ENCODE measurements around the gene IER5.
"Not testable (repeated sequence)": the region's sequence is repeated elsewhere in the genome, so short reads cannot be mapped to it uniquely, and the experiment has no call there.

Gene IER5

DNA sequence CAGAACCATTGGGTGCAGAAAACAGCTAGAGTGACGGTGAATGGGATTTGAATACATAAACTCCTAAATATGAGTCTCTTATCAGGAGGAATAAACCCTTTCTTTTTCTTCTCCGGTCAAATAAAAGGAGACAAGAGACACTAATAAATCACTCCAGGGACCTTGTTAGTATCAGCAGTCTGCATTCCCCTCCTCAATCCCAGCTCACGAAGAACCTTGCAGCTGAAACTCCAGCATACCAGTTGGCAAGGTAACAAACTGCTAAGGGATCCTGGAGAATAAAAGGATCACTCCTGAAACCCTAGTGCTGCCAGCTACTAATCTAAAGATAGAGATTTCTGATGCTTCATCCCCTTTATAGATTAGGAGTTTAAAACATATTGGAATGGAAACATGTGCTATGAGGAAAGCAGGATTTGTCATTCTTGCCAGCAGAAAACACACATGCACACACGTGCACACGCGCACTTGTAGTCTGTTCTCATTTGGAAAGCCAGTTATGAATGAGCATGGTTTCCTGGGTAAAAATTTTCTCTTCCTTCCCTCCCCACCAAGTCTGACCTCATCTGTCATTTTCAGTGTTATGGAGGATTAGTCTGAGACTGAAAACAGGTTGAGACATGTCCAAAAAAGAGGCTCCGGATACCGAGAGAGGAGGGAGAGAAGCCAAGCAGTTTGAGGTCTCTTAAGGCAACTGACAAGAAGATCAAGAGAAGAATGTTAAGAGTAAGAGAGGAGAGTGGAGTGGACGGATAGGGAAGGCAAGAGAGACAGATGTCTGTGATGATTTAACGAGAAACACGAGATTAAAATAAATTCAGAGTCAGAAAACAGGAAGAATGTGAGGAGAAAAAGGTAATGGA is 10.9 kb downstream of the IER5 start:
- DNase-seq: peak; percentile 52

DNA sequence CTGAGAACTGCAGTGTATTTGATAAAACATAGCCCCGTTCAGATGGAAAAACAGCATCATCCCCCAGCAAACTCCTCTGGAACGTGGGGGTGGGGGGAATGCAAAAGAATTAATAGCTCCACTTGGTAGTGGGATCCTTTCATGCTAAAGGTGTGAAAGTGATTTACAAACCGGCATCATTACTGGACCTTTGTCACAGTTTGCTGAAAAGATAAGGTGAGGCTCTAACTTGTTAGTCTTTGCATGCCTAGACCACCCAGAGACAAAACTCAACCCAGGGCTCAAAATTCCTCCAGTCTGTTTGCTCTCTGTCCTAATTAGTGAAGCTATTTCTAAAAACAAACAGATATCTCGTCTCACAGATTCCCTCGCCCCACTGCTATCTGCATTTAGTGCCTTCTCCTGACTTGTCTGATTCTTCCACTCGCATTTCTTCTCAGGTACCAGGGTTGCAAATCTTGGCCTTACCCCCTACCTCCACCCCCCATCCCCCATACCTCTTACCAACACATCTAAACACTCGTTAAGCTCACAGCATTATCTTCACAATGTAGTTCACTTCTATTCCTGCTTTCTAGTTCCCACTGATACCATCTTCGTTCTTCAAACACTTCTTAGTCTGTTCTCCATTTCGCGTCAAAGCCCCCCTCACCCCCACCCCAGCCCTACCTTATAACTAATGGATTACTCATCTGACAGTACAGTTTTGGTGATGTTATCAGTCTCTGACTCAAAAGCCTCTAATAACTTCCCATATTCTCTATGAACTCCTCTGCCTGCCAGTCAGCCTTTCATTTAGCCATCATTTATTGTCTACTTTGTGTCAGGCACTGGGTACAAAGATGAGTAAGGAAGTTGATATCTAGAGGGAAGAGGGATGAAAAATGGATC is 11.8 kb downstream of the IER5 start:
- DNase-seq: peak; percentile 37

DNA sequence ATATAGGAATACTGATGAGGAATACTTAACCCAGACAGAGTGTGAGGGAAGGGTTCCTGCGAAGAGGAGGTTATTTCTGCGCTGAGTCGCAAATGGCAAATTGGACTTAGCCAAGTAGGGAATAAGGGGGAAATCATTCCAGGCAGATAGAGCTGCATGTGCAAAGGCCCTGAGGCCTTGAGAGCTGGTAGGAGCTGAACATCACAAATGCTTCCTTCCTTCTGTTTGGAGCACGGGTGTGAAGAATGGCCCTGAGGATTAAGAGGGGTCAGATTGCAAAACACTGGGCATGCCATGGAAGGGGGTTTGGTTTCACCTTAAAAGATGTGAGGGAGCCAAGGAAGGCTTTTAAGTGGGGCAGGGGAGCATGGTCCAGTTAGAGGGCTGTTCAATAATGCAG is 12.4 kb downstream of the IER5 start:
- DNase-seq: no peak

DNA sequence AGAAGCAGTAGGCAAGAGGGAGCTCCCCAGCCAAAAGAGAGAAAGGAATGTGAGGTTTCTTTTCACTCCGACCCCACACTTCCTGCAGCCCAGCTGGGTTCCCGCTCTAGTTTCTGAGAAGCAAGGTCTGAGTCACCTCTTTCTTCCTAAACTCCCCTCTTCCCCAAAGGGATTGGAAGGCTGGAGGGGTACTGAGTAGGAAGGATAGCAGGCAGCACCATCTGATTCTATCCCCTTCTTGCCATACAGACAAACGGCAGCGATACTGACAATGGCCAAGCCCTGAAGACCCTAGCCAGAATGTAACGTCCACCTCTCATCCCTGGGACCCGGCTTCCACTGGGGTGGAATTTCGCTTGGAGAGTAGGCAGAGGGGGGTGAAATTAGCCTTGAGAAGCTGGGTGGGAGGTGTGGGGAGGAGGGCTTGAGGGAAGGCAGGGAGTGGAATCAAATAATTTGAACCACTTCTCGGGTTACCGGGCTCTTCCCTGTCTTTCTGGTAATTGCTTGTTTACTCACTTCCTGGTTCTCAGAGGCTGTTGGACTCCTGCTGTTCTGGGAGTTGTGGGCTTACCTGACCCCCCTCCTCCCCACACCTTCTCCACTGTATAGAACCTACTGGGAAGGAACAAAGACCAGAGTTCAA is 13.2 kb downstream of the IER5 start:
- no peak for DNase-seq

DNA sequence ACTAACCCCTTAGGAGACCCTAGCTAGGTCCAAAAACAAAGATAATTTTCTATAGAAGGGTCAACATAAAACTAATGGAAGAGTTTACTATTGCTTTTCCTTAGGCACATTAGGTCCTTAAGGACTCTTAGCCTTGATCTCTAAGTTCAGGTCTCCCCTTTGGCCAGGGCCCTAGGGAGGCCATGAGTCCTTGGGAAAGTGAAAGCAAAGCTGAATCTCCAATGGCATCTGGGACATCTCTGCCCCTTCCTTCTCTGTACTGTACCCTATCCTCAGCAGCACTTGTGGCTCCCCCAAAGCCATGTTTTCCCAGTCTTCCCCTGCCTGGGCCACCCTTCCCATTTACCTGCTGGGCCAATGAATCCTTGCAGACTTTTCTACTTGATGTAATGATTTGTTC is 14.3 kb downstream of the IER5 start:
- no peak for DNase-seq

DNA sequence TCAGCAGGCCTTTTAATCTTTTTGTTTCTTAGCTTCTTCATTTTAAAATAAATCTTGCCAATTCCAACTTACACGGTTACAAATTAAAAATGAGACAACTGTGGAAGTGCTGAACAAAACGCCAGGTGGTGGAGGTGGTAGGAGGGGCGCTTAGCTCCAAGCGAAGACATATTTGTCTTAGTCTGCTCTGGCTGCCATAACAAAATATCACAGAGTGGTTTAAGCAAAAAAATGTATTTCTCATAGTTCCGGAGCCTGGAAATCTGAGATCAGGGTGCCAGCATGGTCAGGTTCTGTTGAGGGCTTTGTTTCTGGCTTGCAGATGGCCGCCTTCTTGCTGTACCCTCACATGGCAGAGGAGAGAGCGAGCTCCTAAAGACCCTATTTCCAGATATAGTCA is 14.9 kb downstream of the IER5 start:
- no peak for DNase-seq

DNA sequence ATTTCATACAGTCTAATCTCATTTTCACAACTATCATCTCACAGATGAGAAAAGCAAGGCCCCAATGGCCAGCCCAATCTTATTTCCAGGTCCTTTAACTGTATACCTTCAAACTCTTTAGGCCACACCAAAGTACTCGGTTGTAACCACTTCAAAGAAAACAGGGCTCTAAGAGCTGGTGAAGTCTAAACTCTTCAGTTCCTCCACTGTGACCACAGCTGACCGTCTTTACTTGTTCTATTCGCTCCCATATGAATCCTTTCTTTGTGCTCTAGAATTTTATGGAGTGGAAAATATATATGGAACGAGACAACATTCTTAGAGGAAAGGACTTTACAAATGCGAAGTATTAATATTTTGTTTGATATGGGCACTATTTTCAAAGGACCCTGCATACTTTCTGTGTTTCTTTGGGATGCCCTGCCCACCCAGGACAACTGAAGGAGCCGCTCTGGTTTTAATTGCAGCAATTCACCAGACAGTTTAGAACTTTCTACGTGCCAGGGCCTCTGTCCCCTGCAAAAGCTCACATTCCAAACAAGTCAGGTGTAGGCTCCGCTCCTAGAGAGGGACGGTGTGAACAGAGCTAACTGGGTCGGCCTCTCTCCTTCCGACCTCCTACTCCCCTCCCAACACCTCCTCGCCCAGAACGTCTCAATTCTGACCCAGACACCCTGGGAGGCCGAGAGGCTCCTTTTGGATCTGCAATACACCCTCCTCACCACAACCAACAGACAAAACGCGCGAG is 15.7 kb downstream of the IER5 start:
- DNase-seq: no peak

DNA sequence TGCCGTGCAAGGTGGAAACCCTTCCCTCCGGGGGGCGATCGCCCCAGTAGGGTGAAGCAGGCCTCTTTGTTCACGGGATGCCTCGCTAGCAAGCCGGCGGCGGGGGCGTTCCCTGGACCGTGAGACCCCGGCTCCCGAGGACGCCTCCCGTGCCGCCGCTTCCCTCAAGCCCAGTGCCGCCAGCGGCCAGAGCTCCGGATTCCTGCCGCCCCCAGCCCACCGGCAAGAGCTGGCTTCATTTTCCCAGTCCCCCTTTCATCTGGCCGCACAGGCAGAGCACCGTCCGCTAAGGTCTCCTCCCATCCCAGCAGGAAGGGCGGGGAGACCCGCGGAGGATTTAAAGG is 16.3 kb downstream of the IER5 start:
- DNase-seq: peak; percentile 66

DNA sequence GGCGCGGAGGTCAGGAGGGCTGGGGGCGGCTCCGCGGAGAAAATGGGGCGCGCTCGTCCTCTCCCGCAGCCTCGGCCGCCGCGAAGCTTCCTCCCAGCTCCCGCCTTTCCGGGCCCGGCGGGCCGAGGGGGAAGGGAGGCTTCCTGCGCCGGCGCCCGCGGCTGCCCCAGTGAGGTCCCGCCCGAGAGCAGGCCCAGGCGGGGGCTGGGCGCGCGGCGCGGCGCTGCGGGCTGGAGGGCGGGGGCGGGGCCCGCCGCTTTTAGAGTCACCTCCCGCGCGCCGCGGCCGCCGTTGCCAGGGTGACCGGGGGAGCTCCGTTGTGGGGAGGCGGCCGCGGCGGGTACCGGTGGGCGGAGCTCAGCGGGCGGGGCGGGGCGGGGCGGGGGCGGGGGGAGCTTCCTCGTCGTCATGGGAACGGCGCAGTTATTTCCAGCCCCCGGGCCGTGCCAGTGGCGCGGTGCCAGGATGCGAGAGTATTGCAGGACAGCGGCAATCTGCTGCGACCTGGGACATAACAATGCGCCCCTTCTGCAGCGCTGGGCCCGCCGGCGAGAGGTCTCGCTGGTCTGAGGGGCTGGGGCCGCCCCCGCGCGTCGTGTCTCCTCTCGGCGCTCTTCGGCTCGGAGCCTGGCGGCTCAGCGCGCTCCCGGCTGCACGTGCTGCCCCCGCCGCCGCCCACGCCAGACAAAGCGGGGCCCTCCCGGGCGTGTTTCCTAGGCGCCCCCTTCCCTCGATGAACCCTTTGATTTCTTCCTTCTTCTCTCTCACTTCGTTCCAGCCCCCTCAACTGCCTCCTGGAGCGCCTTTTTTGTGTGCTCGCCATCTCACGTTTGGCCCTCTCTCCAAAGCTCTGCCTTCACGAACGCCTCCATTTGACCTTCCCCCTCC is 16.9 kb downstream of the IER5 start:
- DNase-seq: peak; percentile 94

DNA sequence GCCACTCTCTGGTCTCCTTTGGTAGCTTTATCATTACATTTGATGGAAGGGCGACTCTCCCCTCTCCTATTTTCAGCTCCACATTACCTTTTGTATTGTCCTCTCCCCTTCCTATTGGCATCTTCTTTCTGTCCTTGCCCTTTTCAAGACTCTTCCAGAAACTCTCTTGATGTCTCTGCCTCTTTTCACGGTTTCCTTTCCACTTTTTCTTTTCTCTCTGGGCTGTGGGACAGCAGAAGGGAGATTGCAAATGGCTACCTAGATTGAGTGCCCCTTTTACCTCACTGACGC is 17.5 kb downstream of the IER5 start:
- no peak for DNase-seq

DNA sequence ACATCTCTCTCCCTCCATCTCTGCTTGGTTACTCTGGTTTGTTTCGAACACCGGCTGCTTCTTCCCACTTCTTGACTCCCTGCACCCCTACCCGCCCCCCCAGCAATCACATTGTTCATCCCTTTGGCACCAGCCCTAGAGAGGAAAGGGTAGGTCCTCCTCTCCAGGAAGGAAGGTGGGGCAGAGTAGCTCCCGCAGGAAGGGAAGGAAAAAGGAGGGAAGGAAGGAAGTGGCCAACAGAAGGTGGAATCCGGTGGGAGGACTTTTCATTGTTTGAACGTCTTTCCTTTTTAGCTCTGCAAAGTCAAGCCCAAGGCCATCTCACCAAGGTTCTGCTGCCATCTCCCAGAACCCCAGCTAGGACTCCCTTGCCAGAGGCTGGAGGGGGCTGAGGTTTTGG is 18.0 kb downstream of the IER5 start:
- no peak for DNase-seq

DNA sequence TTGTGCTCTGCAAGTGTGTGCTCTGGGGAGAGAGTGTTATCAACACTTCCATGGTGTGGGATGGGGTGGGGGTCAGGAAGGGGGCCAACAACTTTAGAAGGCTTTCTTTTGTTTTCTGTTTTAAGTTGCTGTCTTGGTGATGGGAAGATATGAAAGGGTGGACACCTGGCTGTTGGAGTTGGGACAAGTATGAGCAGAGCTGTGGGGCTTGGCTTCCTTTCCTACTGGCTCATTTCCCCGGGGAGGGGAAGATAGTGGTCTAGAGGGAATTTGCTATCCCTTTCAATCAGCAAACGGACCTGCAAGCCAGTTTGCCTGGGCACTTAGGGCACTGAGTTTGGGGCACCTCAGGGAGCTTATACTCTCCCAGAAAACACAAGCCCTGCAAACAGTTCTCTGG is 19.2 kb downstream of the IER5 start:
- DNase-seq: no peak

DNA sequence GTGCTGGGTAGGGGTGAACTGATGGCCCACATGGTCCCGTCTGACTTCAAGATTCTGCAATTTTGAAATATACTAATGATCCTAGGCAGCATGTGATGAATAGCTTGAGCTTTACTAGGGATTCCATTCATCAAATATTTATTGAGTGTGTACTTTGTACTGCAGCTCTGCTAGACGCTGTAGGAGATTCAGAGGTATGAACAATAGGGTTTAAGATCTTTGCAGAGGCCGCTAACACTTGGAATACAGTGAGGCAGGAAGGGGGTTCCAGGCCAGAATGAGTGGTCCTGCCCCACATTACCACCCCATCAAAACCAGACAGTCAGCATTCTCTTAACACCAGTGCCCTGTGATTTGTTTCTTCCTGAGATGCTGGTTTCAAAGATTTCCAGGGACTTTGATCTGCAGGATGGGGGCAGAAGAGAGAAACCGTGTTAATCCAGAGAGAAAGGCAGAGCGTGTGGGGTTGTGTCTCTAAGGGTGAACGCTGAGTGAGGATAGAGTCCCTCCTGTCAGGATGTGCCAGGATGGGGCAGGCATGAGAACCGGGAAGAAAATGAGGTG is 19.9 kb downstream of the IER5 start:
- no peak for DNase-seq

DNA sequence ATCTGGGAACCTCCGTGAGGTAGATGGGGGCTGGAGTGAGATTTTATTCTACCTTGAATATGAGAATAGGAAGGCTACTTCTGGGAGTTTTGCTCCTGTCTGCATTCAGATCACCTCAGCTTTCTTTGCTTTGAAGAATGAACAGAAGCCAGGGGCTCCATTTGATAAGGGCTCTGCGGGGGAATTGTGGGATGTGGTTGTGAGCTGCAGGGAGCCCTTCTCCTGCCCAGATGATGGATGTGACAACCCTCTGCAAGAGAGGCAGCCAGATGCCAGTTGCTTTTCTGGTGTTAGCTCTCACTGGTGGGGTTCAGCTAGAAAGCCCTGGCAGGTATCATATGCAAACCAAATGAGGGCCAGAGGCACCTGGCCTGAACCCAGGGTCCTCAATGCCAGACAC is 21.5 kb downstream of the IER5 start:
- DNase-seq: peak; percentile 36

DNA sequence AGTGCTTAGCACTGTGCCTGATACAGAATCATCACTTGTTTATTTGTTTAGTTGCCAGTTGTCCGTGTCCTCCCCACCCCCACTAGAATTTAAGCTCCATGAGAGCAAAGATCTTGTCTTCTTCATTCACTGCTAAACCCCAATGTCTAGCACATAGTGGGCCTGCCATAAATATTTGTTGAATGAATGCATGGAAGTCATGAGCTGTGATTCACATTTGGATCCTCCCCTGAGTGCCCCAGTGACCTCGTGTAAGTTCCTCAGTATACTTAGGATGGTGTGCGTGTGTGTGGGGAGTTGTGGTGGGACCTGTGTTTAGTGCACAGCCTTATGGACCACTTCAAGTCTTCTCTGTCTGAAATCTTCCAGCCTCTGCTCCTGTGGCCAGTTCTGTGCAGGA is 23.1 kb downstream of the IER5 start:
- no peak for DNase-seq

DNA sequence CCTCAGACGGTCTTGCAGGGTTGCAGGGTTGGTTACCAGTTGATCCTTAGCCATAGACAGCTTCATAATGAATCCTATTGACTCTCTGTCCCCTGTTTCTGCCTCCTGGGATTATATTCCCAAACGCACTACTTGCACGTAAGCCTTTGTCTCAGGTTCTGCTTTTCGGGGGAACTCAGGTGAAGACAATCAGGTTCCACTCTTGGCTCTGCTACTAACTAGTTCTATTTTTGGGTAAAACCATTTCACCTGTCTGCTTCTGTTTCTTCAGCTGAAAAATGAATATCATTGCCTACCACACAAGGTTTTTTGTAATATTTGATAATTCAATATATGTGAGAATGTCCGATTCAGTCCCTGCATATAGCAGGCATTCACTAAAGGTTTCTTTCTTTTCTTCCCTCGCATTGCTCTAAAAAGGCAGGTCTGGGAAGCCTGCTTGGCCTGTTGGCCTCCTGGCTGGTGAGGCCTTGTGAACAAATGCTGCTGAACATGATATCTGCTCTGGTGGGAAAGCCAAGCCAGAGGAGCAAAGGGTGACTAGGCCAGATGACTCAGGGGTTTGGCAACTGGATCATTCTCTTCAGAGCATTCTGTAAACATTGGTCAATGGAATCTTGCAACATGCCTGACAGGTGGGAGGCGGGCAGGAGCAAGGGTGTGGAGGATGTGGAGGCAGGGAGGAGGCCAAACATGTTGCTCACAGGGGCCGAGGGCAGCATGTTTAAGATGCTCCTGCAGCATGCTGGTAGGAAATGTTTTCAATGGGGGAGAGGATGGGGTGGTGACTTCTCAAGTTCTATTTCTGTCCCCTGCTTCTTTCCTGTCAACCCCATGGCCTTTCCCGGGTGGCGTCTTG is 23.8 kb downstream of the IER5 start:
- DNase-seq: no peak

DNA sequence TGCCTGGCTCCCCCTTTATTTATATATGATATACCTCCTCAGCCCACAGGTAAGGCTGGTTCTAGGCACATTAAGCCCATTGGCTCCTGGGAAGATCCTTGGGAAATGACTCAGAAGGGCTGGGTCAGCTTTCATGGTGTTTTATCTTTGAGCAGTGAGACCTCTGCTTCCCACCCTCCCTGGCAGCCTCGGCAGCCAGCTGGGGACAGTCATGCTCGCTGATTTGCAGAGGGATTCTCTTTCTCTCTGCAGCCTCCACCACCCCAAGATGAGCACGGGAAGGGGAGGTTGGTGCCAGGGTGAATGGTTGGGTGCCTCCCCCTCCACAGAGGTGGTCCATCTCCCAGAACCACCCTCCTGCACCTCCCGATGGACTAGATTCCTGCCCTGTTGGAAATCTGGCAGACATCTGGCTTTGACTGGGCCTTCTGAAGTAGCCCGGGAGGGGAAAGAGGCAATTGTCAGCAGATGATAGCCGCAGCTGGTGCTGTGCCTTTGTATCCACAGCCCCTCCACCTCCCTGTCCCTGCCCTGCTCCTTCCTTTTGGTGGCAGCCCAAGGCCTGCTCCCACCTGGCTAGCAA is 24.6 kb downstream of the IER5 start:
- no peak for DNase-seq

DNA sequence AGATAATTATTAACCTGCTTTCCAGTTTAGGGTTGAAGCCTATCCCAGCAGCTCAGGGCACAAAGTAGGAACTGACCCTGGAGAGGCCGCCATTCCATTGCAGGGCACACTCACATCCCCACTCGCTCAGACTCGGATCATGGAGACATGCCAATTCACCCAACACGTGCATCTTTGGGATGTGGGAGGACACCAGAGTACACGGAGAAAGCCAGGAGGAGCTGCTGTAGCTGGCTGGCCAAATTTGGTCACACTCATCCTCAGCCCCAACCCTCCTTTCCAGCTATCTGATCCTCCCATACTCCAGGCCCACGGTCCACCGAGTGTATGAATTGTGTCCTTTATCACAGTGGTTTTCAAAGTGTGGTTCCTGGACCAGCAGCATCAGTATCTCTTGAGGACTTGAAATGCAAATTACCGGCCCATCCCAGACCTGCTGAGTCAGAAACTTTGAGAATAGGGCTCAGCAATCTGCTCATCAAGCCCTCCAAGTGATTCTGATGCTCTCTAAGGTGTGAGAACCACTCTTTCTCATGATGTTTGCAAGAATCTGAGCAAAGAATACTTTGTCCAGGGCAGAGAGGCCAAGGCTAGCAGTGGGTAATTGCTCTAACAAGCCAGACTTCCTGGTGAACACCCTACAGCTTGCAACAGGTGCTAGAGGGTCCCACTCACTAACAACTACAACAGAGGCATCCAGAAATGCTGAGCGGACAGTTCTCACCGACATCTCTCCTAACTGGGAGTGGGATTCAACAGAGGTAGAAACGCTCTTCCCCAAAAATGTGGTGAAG is 26.3 kb downstream of the IER5 start:
- no peak for DNase-seq

DNA sequence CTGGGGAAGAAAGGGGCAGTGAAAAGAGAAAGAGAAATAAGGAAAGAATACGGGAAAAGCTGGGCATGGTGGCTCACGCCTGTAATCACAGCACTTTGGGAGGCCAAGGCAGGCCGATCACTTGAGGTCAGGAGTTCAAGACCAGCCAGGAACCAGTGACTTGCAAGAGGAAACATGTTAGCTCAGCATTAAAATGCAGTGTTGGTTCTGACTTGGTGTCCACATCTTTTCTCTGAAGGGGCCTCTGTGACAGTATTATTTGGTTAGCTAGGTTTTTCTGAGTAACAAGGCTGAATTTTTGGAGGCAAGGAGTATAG is 26.8 kb downstream of the IER5 start:
- no peak for DNase-seq

DNA sequence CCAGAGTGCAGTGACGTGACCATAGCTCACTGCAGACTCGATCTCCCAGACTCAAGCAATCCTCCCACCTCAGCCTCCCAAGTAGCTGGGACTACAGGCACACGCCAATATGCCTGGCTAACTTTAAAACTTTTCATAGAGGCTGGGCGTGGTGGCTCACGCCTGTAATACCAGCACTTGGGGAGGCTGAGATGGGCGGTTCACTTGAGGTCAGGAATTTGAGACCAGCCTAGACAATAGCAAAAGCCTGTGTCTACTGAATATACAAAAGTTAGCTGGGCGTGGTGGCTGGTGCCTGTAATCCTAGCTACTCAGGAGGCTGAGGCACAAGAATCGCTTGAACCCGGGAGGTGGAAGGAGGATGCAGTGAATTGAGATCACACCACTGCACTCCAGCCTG is 27.5 kb downstream of the IER5 start:
- DNase-seq: not testable (repeated sequence)
